ENCODE results near the gene AS3MT.

GRCh38 chr10:102945449-102945848, 76.2 kb downstream of the AS3MT start:
- TF ChIP-seq CTCF (IDR thresholded peaks at IDR 0.05; ENCODE audit: low read depth, low read length), result no peak
- no peak for TF ChIP-seq EZH2phosphoT487 (IDR thresholded peaks at IDR 0.05; ENCODE audit: low read depth)
